Uterus (tissue), 4 donors: Measurements from ENCODE around the gene PBXIP1. TPM values are rescaled to one million over a fixed set of nuclear protein-coding genes. Genes with fewer than 3 reads are reported as not detected.

Experiments
- DNase-seq, 2 donors: peaks; one replicate each; pipeline ENCODE4 v3.0.0-alpha.2; 2019 to 2020
- H3K27ac ChIP-seq, 2 donors: fragments of 200-600 bp; sonication (generic); 1 replicate in 1 of 2; 2 replicates in 1 of 2; pipeline ENCODE4 v1.5.1; 2016 to 2018
- H3K27me3 ChIP-seq, 2 donors: fragments of 200-600 bp; sonication (generic); one replicate each; pipeline ENCODE4 v1.5.1; 2018 to 2019; ENCODE audit warnings: control low read depth in 1 of 2
- H3K36me3 ChIP-seq, 2 donors: fragments of 200-600 bp; sonication (generic); one replicate each; pipeline ENCODE4 v1.5.1; 2019; ENCODE audit warnings: control low read depth in 1 of 2
- H3K4me1 ChIP-seq, 2 donors: fragments of 200-600 bp; sonication (generic); one replicate each; pipeline ENCODE4 v1.5.1; 2018 to 2019; ENCODE audit warnings: control low read depth in 1 of 2
- H3K4me3 ChIP-seq, 2 donors: fragments of 200-600 bp; sonication (generic); 1 replicate in 1 of 2; 2 replicates in 1 of 2; pipeline ENCODE4 v1.5.1; 2018 to 2019; ENCODE audit warnings: mild to moderate bottlenecking in 1 of 2
- H3K9me3 ChIP-seq, 2 donors: fragments of 200-600 bp; sonication (generic); one replicate each; pipeline ENCODE4 v1.5.1; 2019; ENCODE audit warnings: control low read depth in 1 of 2
- CTCF ChIP-seq, 4 experiments: fragments of 200-600 bp in 2 of 4; fragments of 450-650 bp in 2 of 4; sonication (generic) in 2 of 4; IDR thresholded peaks; one replicate each; pipeline ENCODE4 v1.5.1; 2016 to 2019; ENCODE audit warnings: antibody characterized with exemption in 4 of 4, mild to moderate bottlenecking in 2 of 4, moderate library complexity in 1 of 4
- POLR2A ChIP-seq, 2 donors: fragments of 450-650 bp; IDR thresholded peaks; one replicate each; pipeline ENCODE4 v1.6.1; 2016; ENCODE audit warnings: antibody characterized with exemption in 2 of 2, mild to moderate bottlenecking in 1 of 2, moderate library complexity in 1 of 2
- intact Hi-C: fragments of 100-400 bp; cut with DNase I; formaldehyde crosslinking; loops from one replicate; pipeline ENCODE4 v1.15.1; 2023; ENCODE audit warnings: low total_unique reads
- total RNA-seq, 4 donors: library from RNA; depleted of rRNA in 3 of 4; stranded (reverse); fragments of >200 nt in 3 of 4; gene quantifications; one replicate each; pipeline versions ENCODE4 v1.1.0 to v1.2.4, GENCODE V29; 2014 to 2023
- donor health status: DM: yes; HTN: yes; CAD: no.

PBXIP1 gene
- total RNA-seq, 4 donors from 2014 or later = 34.4 to 151 (median 88.6) TPM

- no peak for TF ChIP-seq CTCF (IDR thresholded peaks at IDR 0.05)
- peak in 1 of 2 donors; percentile 16 for TF ChIP-seq POLR2A (IDR thresholded peaks at IDR 0.05)
- Histone ChIP-seq H3K36me3 (no peaks in the 10 kb centered on the region), H3K27ac (peak overlapping the region; percentile 93 to 99), H3K4me1 (peaks cover 0 to 22% of the 10 kb centered on the region in 2 donors), H3K9me3 (no peaks in the 10 kb centered on the region), H3K4me3 (peak overlapping the region; percentile 56 to 97), H3K27me3 (no peaks in the 10 kb centered on the region)
- intact Hi-C loops = no loop called here
- peak; percentile 59 to 66 for DNase-seq
Observed at GRCh38 chr1:155003227-155003765, 47.4 kb upstream of the PBXIP1 start.

- H3K27me3 ChIP-seq = no peaks in the 10 kb centered on the region
- H3K4me1 ChIP-seq = peaks cover 0 to 22% of the 10 kb centered on the region in 2 donors
- peak within 1 kb of the TSS; percentile 56 to 97 for H3K4me3 ChIP-seq
- H3K27ac ChIP-seq = peak within 1 kb of the TSS; percentile 95 to 99
- intact Hi-C loops = no loop called here
- peak in 1 of 2 donors; percentile 58 for DNase-seq
- H3K9me3 ChIP-seq = no peaks in the 10 kb centered on the region
- no peaks in the 10 kb centered on the region for H3K36me3 ChIP-seq
- TF ChIP-seq POLR2A (IDR thresholded peaks at IDR 0.05) = no peak
- TF ChIP-seq CTCF (IDR thresholded peaks at IDR 0.05) = no peak
Observed at GRCh38 chr1:155002464-155003226, 46.7 kb upstream of the PBXIP1 start, which contains the start of gene ZBTB7B. Gene ZBTB7B (plus strand): TSS chr1:155002802. CDS start chr1:155014661, 11,859 bp downstream.

GRCh38 chr1:155001675-155002463 lies 46.0 kb upstream of the PBXIP1 start:
- no peaks in the 10 kb centered on the region for H3K27me3 ChIP-seq
- H3K27ac ChIP-seq = peak overlapping the region; percentile 95 to 99
- intact Hi-C loops = no loop called here
- H3K4me1 ChIP-seq = peaks cover 0 to 22% of the 10 kb centered on the region in 2 donors
- peak; percentile 100 for DNase-seq
- no peaks in the 10 kb centered on the region for H3K9me3 ChIP-seq
- H3K36me3 ChIP-seq = no peaks in the 10 kb centered on the region
- peak overlapping the region; percentile 56 to 97 for H3K4me3 ChIP-seq
- TF ChIP-seq POLR2A (IDR thresholded peaks at IDR 0.05) (peak; percentile 81 to 87), CTCF (IDR thresholded peaks at IDR 0.05) (peak; percentile 31 to 50 (median 45))

- TF ChIP-seq CTCF (IDR thresholded peaks at IDR 0.05) (no peak), POLR2A (IDR thresholded peaks at IDR 0.05) (no peak)
- no peak for DNase-seq
- no peaks in the 10 kb centered on the region for H3K9me3 ChIP-seq
- no peaks in the 10 kb centered on the region for H3K36me3 ChIP-seq
- H3K4me3 ChIP-seq = peak overlapping the region; percentile 56 to 97
- H3K27ac ChIP-seq = peak overlapping the region; percentile 95 to 99
- intact Hi-C loops = no loop called here
- peaks cover 0 to 22% of the 10 kb centered on the region in 2 donors for H3K4me1 ChIP-seq
- no peaks in the 10 kb centered on the region for H3K27me3 ChIP-seq
Observed at GRCh38 chr1:155001425-155001674, 45.5 kb upstream of the PBXIP1 start.
